T-cell (primary cell): ENCODE results near the gene HS2ST1. TPM values are rescaled to one million over a fixed set of nuclear protein-coding genes. Genes with fewer than 3 reads are reported as not detected.

ENCODE experiments used
- ATAC-seq, 4 experiments: fragments of 200-7000 bp in 3 of 4; fragments of 150-1000 bp in 1 of 4; cut with Tn5 transposase; replicated peaks in 1 of 4; 1 replicate in 3 of 4; 2 replicates in 1 of 4; pipeline ENCODE4 v1.10.0; 2021; ENCODE audit warnings: moderate library complexity in 3 of 4, mild to moderate bottlenecking in 2 of 4, moderate number of reproducible peaks in 1 of 4
- CTCF ChIA-PET, 2 donors: fragments of 300-600 bp; sonication (Branson Sonifier 250); formaldehyde crosslinking; loops; one replicate each; lab custom pipeline; 2022; ENCODE audit warnings: antibody characterized with exemption in 2 of 2; lab: Charles Lee
- POLR2A ChIA-PET, 2 donors: fragments of 300-600 bp; sonication (Branson Sonifier 250); formaldehyde crosslinking; loops; one replicate each; lab custom pipeline; 2022; ENCODE audit warnings: antibody characterized with exemption in 2 of 2; lab: Charles Lee
- DNase-seq, 35 experiments: peaks; one replicate each; pipeline versions ENCODE4 v3.0.0 to v3.0.0-alpha.2; 2013 to 2023
- H3K27ac ChIP-seq: one replicate; pipeline ENCODE4 v1.5.1; 2013; ENCODE audit warnings: low read length
- H3K27me3 ChIP-seq, 2 experiments: replicated peaks in 1 of 2; 1 replicate in 1 of 2; 2 replicates in 1 of 2; pipeline versions ENCODE4 v1.6.1 to v1.7.0; 2013; ENCODE audit warnings: low read length in 1 of 2, mixed read lengths in 1 of 2; ENCODE audit not compliant: control insufficient read depth in 2 of 2, insufficient read depth in 2 of 2; ENCODE audit errors: extremely low read depth in 1 of 2
- H3K36me3 ChIP-seq, 2 donors: 1 replicate in 1 of 2; 2 replicates in 1 of 2; pipeline versions ENCODE4 v1.6.1 to v1.7.0; 2013; ENCODE audit warnings: low read length in 1 of 2; ENCODE audit not compliant: control insufficient read depth in 2 of 2, insufficient read depth in 1 of 2; ENCODE audit errors: extremely low read depth in 1 of 2
- H3K4me1 ChIP-seq, 2 experiments: 1 replicate in 1 of 2; 2 replicates in 1 of 2; pipeline versions ENCODE4 v1.6.1 to v1.7.0; 2013; ENCODE audit warnings: low read length in 2 of 2, mixed read lengths in 1 of 2; ENCODE audit not compliant: insufficient read depth in 2 of 2, control insufficient read depth in 1 of 2; ENCODE audit errors: extremely low read depth in 1 of 2
- H3K4me3 ChIP-seq, 2 donors: 1 replicate in 1 of 2; 2 replicates in 1 of 2; pipeline versions ENCODE4 v1.5.1 to v1.7.0; 2013; ENCODE audit warnings: mild to moderate bottlenecking in 2 of 2, low read length in 1 of 2, moderate library complexity in 1 of 2; ENCODE audit not compliant: control insufficient read depth in 1 of 2; ENCODE audit errors: extremely low read depth in 1 of 2
- H3K9me3 ChIP-seq: 2 replicates; pipeline ENCODE4 v1.7.0; 2013
- H3K27ac Mint-ChIP-seq, 2 donors: one replicate each; pipeline ENCODE4 v1.8.0; 2020 to 2021; ENCODE audit warnings: mild to moderate bottlenecking in 2 of 2, mixed read lengths in 2 of 2
- H3K27me3 Mint-ChIP-seq, 2 donors: one replicate each; pipeline ENCODE4 v1.8.0; 2021 to 2022; ENCODE audit warnings: mixed read lengths in 2 of 2
- H3K36me3 Mint-ChIP-seq: one replicate; pipeline ENCODE4 v1.8.0; 2021; ENCODE audit warnings: mixed read lengths
- H3K4me1 Mint-ChIP-seq, 3 donors: one replicate each; pipeline ENCODE4 v1.8.0; 2020 to 2022; ENCODE audit warnings: mixed read lengths in 3 of 3, mild to moderate bottlenecking in 1 of 3
- H3K4me3 Mint-ChIP-seq, 3 donors: one replicate each; pipeline ENCODE4 v1.8.0; 2020 to 2022; ENCODE audit warnings: mild to moderate bottlenecking in 3 of 3, mixed read lengths in 3 of 3, moderate library complexity in 3 of 3
- H3K9me3 Mint-ChIP-seq, 3 donors: one replicate each; pipeline ENCODE4 v1.8.0; 2020 to 2022; ENCODE audit warnings: mixed read lengths in 3 of 3
- WGBS: methylation state at CpG from one replicate; pipeline ENCODE4 v1.1.5; 2013; ENCODE audit warnings: missing lambda C conversion rate; ENCODE audit not compliant: insufficient coverage; 5-methylcytosine and 5-hydroxymethylcytosine counted together
- total RNA-seq, 35 experiments: library from RNA in 6 of 35; stranded (reverse) in 6 of 35; fragments of 120-200 nt in 1 of 35; gene quantifications; one replicate each; pipeline versions ENCODE4 v1.2.1 to v1.2.4 and lab custom pipeline; 2013 to 2026

Gene HS2ST1
- total RNA-seq, 5 donors from 2014 or later (not counting 1 experiment from before 2014, with no cell fraction given), result 10.5 to 14.0 (median 11.0) TPM

DNA sequence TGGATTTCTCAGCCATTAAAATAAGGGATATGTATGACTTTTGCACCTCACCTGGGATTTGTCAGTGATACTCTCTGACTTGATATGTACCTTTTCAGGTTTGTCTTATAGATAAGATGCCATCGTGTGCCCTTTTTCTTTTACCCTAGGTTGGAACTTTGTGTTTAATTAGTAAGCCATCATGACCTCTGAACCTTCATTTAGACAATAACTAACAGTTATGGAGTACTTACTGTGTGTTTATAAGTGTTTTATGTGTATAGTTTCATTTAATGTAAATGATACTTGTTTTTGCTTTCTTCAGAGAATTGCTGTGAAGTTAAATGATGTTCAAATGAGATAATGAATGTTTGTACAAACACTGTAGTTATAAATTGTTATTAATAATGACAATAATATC is 14.4 kb downstream of the HS2ST1 start:
- ATAC-seq (no peak), DNase-seq (no peak)
- POLR2A ChIA-PET, result no interaction called here
- Histone ChIP-seq H3K27ac (no peak overlapping the region), H3K36me3 (no peaks in the 10 kb centered on the region), H3K4me3 (no peak overlapping the region), H3K4me1 (no peaks in the 10 kb centered on the region), H3K27me3 (no peaks in the 10 kb centered on the region), H3K9me3 (no peaks in the 10 kb centered on the region)
- no CpG with 5 or more reads among the region's 1 CpG for WGBS
- Mint-ChIP-seq H3K9me3 (peaks cover 4 to 14% (median 11%) of the 10 kb centered on the region in 3 donors), H3K27me3 (no peaks in the 10 kb centered on the region), H3K27ac (no peak overlapping the region), H3K4me1 (peaks cover 40 to 50% (median 42%) of the 10 kb centered on the region in 3 donors), H3K36me3 (peaks cover 14% of the 10 kb centered on the region), H3K4me3 (no peak overlapping the region)
- CTCF ChIA-PET, result interaction anchor here in 1 of 2 donors (0.6 kb wide), 1 partner anchor 159 kb away, joined by 3 read pairs; no protein-coding TSS in a partner anchor

DNA sequence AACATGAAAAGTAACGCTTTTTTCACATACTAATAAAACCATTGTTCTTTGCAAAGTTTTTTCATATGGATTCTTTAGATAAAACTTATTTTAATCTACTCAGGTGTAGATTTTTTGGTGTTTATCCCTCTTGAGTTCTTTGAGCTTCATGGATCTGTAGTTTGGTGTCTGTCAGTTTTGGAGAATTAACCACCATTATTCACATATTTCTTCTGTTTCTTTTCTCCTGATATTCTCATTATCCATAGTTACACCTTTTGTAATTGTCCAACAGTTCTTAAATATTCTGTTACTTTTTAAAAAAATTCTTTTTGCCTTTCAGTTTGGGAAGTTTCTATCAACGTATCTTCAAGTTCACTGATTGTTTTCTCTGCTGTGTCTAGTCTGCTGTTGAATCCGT is 18.6 kb downstream of the HS2ST1 start:
- ChIA-PET POLR2A (interaction anchor here in 1 of 2 donors (0.5 to 1.1 kb wide), 2 partner anchors 19 to 20 kb away, joined by 5 to 7 read pairs; partner anchors contain the start of genes HS2ST1 and SELENOF), CTCF (interaction anchor here (0.5 to 1.2 kb wide), 3 partner anchors 39 to 229 kb away, joined by 3 to 7 read pairs (median 6); no protein-coding TSS in a partner anchor)
- WGBS, result no CpG with 5 or more reads among the region's 3 CpGs
- no peaks in the 10 kb centered on the region for H3K27me3 ChIP-seq
- H3K9me3 ChIP-seq, result no peaks in the 10 kb centered on the region
- Mint-ChIP-seq H3K9me3 (no peaks in the 10 kb centered on the region), H3K36me3 (no peaks in the 10 kb centered on the region), H3K4me1 (peaks cover 28 to 38% (median 31%) of the 10 kb centered on the region in 3 donors), H3K27me3 (no peaks in the 10 kb centered on the region), H3K4me3 (no peak overlapping the region), H3K27ac (no peak overlapping the region)
- ATAC-seq, result no peak
- H3K4me3 ChIP-seq, result no peak overlapping the region
- DNase-seq, result no peak
- H3K4me1 ChIP-seq, result no peaks in the 10 kb centered on the region
- no peak overlapping the region for H3K27ac ChIP-seq
- H3K36me3 ChIP-seq, result no peaks in the 10 kb centered on the region

DNA sequence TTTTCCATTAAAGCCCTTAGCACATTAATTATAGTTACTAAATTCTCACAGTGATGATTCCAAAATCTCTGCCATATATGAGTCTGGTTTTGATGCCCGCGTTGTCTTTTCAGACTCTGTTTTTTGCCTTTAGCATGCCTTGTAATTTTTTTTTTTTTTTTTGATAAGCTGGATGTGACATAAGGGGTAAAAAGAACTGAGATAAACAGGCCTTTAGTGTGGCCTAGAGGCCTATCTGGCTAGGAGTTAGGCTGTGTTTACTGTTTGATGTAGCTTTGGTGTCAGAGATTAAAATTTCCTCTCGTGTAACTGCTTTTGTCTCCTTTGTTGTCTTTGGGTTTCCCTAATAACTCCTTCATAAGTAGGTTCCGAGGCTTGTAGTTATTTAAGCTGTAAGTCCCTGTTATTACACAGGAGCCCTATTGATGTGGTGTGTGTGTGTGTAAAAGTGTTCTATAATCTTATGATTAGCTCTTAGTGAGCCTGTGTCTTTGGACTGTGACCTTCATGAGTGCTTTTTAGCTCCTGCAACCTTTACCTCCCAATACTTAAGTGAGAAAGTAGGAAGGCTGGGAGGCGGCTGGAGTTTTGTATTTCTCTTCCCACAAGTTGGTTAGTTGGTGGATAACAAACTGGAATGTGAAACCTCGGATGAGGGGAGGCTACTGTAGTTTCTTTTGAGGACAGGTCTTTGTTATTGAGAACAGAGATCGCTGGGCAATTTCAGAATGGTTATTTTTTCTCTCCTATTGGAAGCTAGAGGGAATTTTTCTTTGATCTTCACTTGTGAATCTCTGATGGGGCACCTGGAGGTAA is 19.3 kb downstream of the HS2ST1 start:
- Histone ChIP-seq H3K9me3 (no peaks in the 10 kb centered on the region), H3K4me3 (no peak overlapping the region), H3K4me1 (no peaks in the 10 kb centered on the region), H3K36me3 (no peaks in the 10 kb centered on the region), H3K27me3 (no peaks in the 10 kb centered on the region), H3K27ac (no peak overlapping the region)
- Mint-ChIP-seq H3K27ac (peak overlapping the region in 1 of 2 donors; percentile 34), H3K4me3 (no peak overlapping the region), H3K27me3 (no peaks in the 10 kb centered on the region), H3K9me3 (no peaks in the 10 kb centered on the region), H3K36me3 (no peaks in the 10 kb centered on the region), H3K4me1 (peaks cover 27 to 43% (median 33%) of the 10 kb centered on the region in 3 donors)
- 40% methylated on average over 1 of the region's 7 CpGs for WGBS
- POLR2A ChIA-PET, result interaction anchor here (0.5 to 1.1 kb wide), 4 partner anchors 9 to 239 kb away, joined by 3 to 7 read pairs (median 4); partner anchors contain the start of genes HS2ST1 (in 1 of the 2) and SELENOF (in 1 of the 2)
- DNase-seq (peak in 1 of 35 experiments; percentile 23), ATAC-seq (peak in 1 of 4 experiments; percentile 75)
- CTCF ChIA-PET, result interaction anchor here (0.6 to 1.2 kb wide), 6 partner anchors 39 to 230 kb away, joined by 3 to 6 read pairs (median 3); partner anchors contain the start of gene SH3GLB1 (in 1 of the 2)

DNA sequence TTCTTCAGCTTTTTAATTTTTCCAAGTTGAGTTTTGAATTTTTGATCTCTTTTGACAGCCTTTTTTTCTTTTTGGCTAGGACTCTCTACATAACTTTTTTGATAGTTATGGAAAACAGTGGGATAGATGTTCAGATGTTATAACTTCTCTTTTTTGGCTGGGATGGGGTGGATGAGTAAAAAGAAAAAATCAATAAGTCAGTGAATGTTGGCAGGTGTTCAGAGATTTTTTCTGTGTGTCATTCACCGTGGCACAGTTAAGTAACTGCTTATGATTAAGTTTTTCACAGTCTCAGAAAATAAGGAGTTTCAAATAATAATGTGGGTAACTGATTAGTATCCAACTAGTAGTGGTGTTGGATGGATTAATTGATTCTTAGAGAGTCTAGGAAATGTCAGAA is 24.0 kb downstream of the HS2ST1 start:
- Mint-ChIP-seq H3K9me3 (no peaks in the 10 kb centered on the region), H3K4me3 (no peak overlapping the region), H3K36me3 (no peaks in the 10 kb centered on the region), H3K27me3 (no peaks in the 10 kb centered on the region), H3K4me1 (peaks cover 18 to 31% (median 21%) of the 10 kb centered on the region in 3 donors), H3K27ac (no peak overlapping the region)
- WGBS, result no CpG with 5 or more reads among the region's 1 CpG
- H3K4me3 ChIP-seq, result no peak overlapping the region
- no peaks in the 10 kb centered on the region for H3K4me1 ChIP-seq
- CTCF ChIA-PET, result no interaction called here
- DNase-seq, result no peak
- H3K27ac ChIP-seq, result no peak overlapping the region
- POLR2A ChIA-PET, result interaction anchor here in 1 of 2 donors (0.6 kb wide), 1 partner anchor 564 kb away, joined by 3 read pairs; no protein-coding TSS in a partner anchor
- no peaks in the 10 kb centered on the region for H3K36me3 ChIP-seq
- ATAC-seq, result no peak
- H3K9me3 ChIP-seq, result no peaks in the 10 kb centered on the region
- H3K27me3 ChIP-seq, result no peaks in the 10 kb centered on the region

DNA sequence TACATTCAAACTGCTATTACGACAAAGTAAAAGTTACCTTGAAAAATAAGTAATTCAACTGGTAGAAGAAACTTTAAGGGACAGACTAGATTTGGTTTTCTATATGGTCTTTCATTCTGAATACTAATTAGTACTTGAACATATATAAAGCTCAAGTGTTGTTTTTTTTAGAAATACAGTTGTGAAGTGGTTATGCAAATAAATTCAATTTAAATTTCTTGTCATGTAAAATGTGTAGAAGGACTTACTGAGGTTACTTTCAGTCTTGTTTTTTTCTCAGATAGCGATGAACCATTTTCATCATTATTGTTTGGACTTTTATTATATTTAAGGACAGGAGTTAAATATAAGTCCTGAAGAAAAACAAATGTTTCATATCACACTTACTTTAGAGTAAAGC is 24.4 kb downstream of the HS2ST1 start:
- Histone ChIP-seq H3K9me3 (no peaks in the 10 kb centered on the region), H3K4me1 (no peaks in the 10 kb centered on the region), H3K27ac (no peak overlapping the region), H3K36me3 (no peaks in the 10 kb centered on the region), H3K4me3 (no peak overlapping the region), H3K27me3 (no peaks in the 10 kb centered on the region)
- peaks cover 14 to 27% (median 17%) of the 10 kb centered on the region in 3 donors for H3K4me1 Mint-ChIP-seq
- WGBS, result no CpG with 5 or more reads among the region's 2 CpGs
- H3K36me3 Mint-ChIP-seq, result no peaks in the 10 kb centered on the region
- DNase-seq (no peak), ATAC-seq (no peak)
- H3K27ac Mint-ChIP-seq, result no peak overlapping the region
- H3K9me3 Mint-ChIP-seq, result no peaks in the 10 kb centered on the region
- POLR2A ChIA-PET, result no interaction called here
- CTCF ChIA-PET, result no interaction called here
- H3K4me3 Mint-ChIP-seq, result no peak overlapping the region
- no peaks in the 10 kb centered on the region for H3K27me3 Mint-ChIP-seq

DNA sequence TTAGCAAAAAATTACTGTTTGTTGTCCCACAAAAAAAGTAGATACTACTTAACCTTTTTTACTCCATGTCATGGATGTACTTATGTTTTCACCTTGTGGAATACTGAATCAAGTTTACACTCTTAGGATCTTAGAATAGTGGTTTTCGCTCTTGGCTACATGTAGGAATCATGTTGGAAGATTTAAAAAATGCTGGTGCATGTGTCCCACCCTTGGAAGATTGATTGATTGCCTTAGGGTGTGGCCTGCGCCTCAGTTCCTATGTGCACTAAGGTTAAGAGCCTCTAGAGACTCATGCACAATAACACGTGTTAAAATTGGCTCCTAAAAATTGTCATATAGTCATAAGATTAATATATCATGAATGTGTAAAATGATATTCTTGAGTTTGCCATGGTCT is 25.0 kb downstream of the HS2ST1 start:
- ChIA-PET POLR2A (no interaction called here), CTCF (no interaction called here)
- Histone ChIP-seq H3K4me1 (no peaks in the 10 kb centered on the region), H3K27me3 (no peaks in the 10 kb centered on the region), H3K36me3 (no peaks in the 10 kb centered on the region), H3K4me3 (no peak overlapping the region), H3K27ac (no peak overlapping the region), H3K9me3 (no peaks in the 10 kb centered on the region)
- DNase-seq (no peak), ATAC-seq (no peak)
- Mint-ChIP-seq H3K4me3 (no peak overlapping the region), H3K9me3 (no peaks in the 10 kb centered on the region), H3K36me3 (no peaks in the 10 kb centered on the region), H3K27ac (no peak overlapping the region), H3K27me3 (no peaks in the 10 kb centered on the region), H3K4me1 (peaks cover 8 to 22% (median 12%) of the 10 kb centered on the region in 3 donors)
- WGBS, result no CpG with 5 or more reads among the region's 3 CpGs
